K562 (cell line): ENCODE measurements around the gene FOXJ3. TPM values are rescaled to one million over a fixed set of nuclear protein-coding genes. Genes with fewer than 3 reads are reported as not detected.
A peak's percentile ranks its signal among the peaks of the same experiment; 100 is the strongest.

Source experiments
- EWSR1 ChIP-seq: fragments of 450-650 bp; IDR thresholded peaks from 2 replicates; pipeline ENCODE4 v1.6.1; 2018; ENCODE audit warnings: borderline replicate concordance, mild to moderate bottlenecking, low read depth, moderate library complexity; ENCODE audit not compliant: partially characterized antibody
- FOXK1 ChIP-seq: sonication (generic); formaldehyde crosslinking; IDR thresholded peaks from 2 replicates; pipeline ENCODE4 v1.8.0; 2022; ENCODE audit warnings: missing genetic modification reagents, mild to moderate bottlenecking, borderline replicate concordance
- L3MBTL2 ChIP-seq: fragments of 450-650 bp; IDR thresholded peaks from 2 replicates; pipeline ENCODE4 v1.6.1; 2016; ENCODE audit warnings: mild to moderate bottlenecking, moderate library complexity
- MXD1 ChIP-seq: fragments of 250-450 bp; sonication (Bioruptor Pico); IDR thresholded peaks from 2 replicates; pipeline ENCODE4 v1.8.0; 2021; ENCODE audit warnings: borderline replicate concordance, mild to moderate bottlenecking, moderate library complexity; ENCODE audit not compliant: poor library complexity, severe bottlenecking
- NEUROD1 ChIP-seq: fragments of 150-350 bp; IDR thresholded peaks from 2 replicates; pipeline ENCODE4 v1.6.1; 2014; ENCODE audit warnings: borderline replicate concordance, low read length, low read depth; ENCODE audit not compliant: partially characterized antibody
- SETDB1 ChIP-seq: IDR thresholded peaks from one replicate; pipeline ENCODE4 v1.6.1; 2012; ENCODE audit warnings: low read length, control low read depth, inconsistent platforms
- SIRT6 ChIP-seq: IDR thresholded peaks from one replicate; pipeline ENCODE4 v1.6.1; 2012; ENCODE audit warnings: low read depth, mild to moderate bottlenecking, control low read depth, inconsistent platforms, low read length, moderate library complexity
- SMARCB1 ChIP-seq: IDR thresholded peaks from 2 replicates; pipeline ENCODE4 v1.6.1; 2011; ENCODE audit warnings: improper control_type of control experiment, low read depth; ENCODE audit not compliant: insufficient read length
- TBL1XR1 ChIP-seq, 2 experiments: IDR thresholded peaks; 2 replicates each; pipeline ENCODE4 v1.6.1; 2012; ENCODE audit warnings: improper control_type of control experiment in 2 of 2, low read length in 2 of 2, mild to moderate bottlenecking in 1 of 2
- TEAD1 ChIP-seq, 2 experiments: fragments of 450-650 bp in 1 of 2; sonication (generic) in 1 of 2; formaldehyde crosslinking; IDR thresholded peaks; 2 replicates each; pipeline versions ENCODE4 v1.4.0 to v1.8.0; 2020 to 2022; ENCODE audit warnings: mild to moderate bottlenecking in 2 of 2, missing genetic modification reagents in 1 of 2
- ZBTB11 ChIP-seq, 3 experiments: fragments of 200-800 bp in 1 of 3; fragments of 250-450 bp in 1 of 3; fragments of 450-650 bp in 1 of 3; sonication (Bioruptor Pico) in 1 of 3; sonication (Bioruptor generic) in 1 of 3; formaldehyde crosslinking in 1 of 3; IDR thresholded peaks; 2 replicates each; pipeline versions ENCODE4 v1.6.1 to v1.8.0; 2016 to 2022; ENCODE audit warnings: mild to moderate bottlenecking in 2 of 3, missing genetic modification characterization in 2 of 3, missing compliant biosample characterization in 1 of 3, moderate library complexity in 1 of 3
- ZFP1 ChIP-seq: fragments of 450-650 bp; formaldehyde crosslinking; IDR thresholded peaks from 2 replicates; pipeline ENCODE4 v1.4.0; 2020; ENCODE audit warnings: mild to moderate bottlenecking, mixed read lengths
- ZFP36 ChIP-seq: fragments of 150-350 bp; IDR thresholded peaks from 2 replicates; pipeline ENCODE4 v1.6.1; 2018; ENCODE audit warnings: low read length, low read depth; ENCODE audit not compliant: partially characterized antibody
- polyA plus RNA-seq, 8 experiments: library from polyadenylated mRNA; depleted of rRNA in 4 of 8; stranded (reverse) in 5 of 8; unstranded in 3 of 8; fragments of >200 nt; fragmentation: Nextera tagmentation in 2 of 8; fragmentation: Illumina TruSeq in 1 of 8; extraction: Ambion mirVana in 2 of 8; extraction: Trizol in 1 of 8; gene quantifications; 2 replicates each; pipeline versions ENCODE4 v1.2.1 to v1.2.3, GENCODE V29; 2011 to 2014; ENCODE audit warnings: inconsistent platforms in 1 of 8, missing spikeins in 1 of 8
- total RNA-seq, 7 experiments: library from RNA; depleted of rRNA in 6 of 7; stranded (reverse); fragments of >200 nt in 6 of 7; fragmentation: Illumina TruSeq in 2 of 7; extraction: Trizol in 2 of 7; gene quantifications; 2 replicates each; pipeline versions ENCODE4 v1.2.1 to v1.2.3, GENCODE V29; 2011 to 2021; ENCODE audit warnings: low replicate concordance in 1 of 7
- TF ChIP-seq, protein P1 (sequence below), 2 experiments: IDR thresholded peaks; 2 replicates each; pipeline ENCODE4 v1.6.1; 2011; ENCODE audit warnings: borderline replicate concordance in 1 of 2, control low read depth in 1 of 2, low read depth in 1 of 2, low read length in 1 of 2, mild to moderate bottlenecking in 1 of 2, mixed read lengths in 1 of 2, moderate library complexity in 1 of 2; ENCODE audit not compliant: insufficient read depth in 1 of 2, insufficient read length in 1 of 2, poor library complexity in 1 of 2, severe bottlenecking in 1 of 2; ENCODE audit errors: extremely low read depth in 1 of 2
- TF ChIP-seq, protein P2 (sequence below), 2 experiments: IDR thresholded peaks; 2 replicates each; pipeline ENCODE4 v1.6.1; 2012; ENCODE audit warnings: improper control_type of control experiment in 2 of 2, low read depth in 2 of 2, low read length in 2 of 2, borderline replicate concordance in 1 of 2

FOXJ3 gene
- total and polyA plus RNA-seq, 9 of the 15 experiments (the other 6 are each of a cell fraction or from before 2014, with no cell fraction given), result 8.7 to 35.3 (median 23.4) TPM

DNA sequence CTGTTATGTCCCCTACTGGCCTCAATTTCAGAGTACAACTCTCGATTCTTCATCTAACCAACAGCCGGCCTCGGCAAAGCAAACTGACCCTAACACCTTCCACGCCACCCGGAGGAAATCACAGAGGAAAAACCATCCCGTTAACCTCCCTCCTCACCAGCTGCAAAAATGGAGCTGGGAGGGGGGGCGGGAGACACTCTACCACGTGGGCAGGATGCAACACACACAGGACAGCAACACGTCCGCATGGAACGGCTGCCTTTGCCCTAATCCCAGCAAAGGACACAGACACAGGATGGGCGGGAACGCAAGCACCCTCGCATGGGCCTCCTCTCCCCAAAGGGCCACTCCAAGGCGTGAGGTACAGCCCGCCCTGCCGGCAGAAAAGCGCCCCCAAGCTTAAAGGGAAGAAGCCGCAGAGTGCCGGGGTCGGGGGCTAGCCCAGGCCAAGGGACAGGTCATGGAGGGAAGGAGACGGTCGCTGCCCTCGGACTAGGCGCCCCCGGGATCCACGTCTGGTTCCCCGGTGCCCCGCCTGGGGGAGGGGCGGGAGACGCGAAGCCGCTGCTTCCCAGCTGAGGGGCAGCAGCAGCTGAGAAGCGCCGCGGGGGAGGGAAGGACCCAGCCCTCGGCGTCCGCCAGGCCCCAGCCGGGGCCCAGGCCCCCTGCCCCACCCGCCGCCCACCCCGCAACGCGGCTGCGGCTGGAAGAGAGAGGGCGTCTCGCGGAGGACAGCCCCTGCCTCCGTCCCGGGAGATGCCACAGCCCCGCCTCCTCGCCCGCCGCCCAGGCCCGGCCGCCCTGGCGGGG lies 590 bp downstream of the FOXJ3 start (continued):
- TF ChIP-seq ZFP1 (CRISPR knock-in tag) (no peak), FOXK1 (CRISPR knock-in tag) (peak; percentile 59; the same call in 1 of the 2 replicates), TBL1XR1 (IDR thresholded peaks at IDR 0.05; ENCODE audit: low read length in 2 of 2) (no peak), ZBTB11 (CRISPR knock-in tag; IDR thresholded peaks at IDR 0.05) (no peak), ZFP36 (peak; percentile 31), NEUROD1 (no peak), TEAD1 (CRISPR knock-in tag; IDR thresholded peaks at IDR 0.05) (0 out of 4 replicates have a peak, but pooled peaks of 1 of the 2 experiments have one; percentile 5), SETDB1 (no peak), EWSR1 (no peak), SMARCB1 (peak; percentile 31), MXD1 (CRISPR knock-in tag) (peak; percentile 46), L3MBTL2 (peak; percentile 76), SIRT6 (no peak)
- TF ChIP-seq, protein P1, sequence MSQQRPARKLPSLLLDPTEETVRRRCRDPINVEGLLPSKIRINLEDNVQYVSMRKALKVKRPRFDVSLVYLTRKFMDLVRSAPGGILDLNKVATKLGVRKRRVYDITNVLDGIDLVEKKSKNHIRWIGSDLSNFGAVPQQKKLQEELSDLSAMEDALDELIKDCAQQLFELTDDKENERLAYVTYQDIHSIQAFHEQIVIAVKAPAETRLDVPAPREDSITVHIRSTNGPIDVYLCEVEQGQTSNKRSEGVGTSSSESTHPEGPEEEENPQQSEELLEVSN (IDR thresholded peaks at IDR 0.05; ENCODE audit: borderline replicate concordance in 1 of 2, extremely low read depth in 1 of 2, insufficient read depth in 1 of 2, insufficient read length in 1 of 2, low read depth in 1 of 2, low read length in 1 of 2, poor library complexity in 1 of 2, severe bottlenecking in 1 of 2), result peak; percentile 78 to 81
- TF ChIP-seq, protein P2, sequence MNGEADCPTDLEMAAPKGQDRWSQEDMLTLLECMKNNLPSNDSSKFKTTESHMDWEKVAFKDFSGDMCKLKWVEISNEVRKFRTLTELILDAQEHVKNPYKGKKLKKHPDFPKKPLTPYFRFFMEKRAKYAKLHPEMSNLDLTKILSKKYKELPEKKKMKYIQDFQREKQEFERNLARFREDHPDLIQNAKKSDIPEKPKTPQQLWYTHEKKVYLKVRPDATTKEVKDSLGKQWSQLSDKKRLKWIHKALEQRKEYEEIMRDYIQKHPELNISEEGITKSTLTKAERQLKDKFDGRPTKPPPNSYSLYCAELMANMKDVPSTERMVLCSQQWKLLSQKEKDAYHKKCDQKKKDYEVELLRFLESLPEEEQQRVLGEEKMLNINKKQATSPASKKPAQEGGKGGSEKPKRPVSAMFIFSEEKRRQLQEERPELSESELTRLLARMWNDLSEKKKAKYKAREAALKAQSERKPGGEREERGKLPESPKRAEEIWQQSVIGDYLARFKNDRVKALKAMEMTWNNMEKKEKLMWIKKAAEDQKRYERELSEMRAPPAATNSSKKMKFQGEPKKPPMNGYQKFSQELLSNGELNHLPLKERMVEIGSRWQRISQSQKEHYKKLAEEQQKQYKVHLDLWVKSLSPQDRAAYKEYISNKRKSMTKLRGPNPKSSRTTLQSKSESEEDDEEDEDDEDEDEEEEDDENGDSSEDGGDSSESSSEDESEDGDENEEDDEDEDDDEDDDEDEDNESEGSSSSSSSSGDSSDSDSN (IDR thresholded peaks at IDR 0.05; ENCODE audit: borderline replicate concordance in 1 of 2, low read depth in 2 of 2, low read length in 2 of 2), result peak in 1 of 2 experiments; percentile 67; a peak in 1 of 4 replicates
